Loucy (cell line): Measurements from ENCODE around the gene SLC6A11.

Source experiments
- H2AFZ ChIP-seq: fragments of 200-600 bp; sonication (generic); 2 replicates; pipeline ENCODE4 v1.6.0; 2016; ENCODE audit warnings: antibody characterized with exemption, mild to moderate bottlenecking, low read length, moderate library complexity
- H3F3A ChIP-seq: fragments of 200-600 bp; 2 replicates; pipeline ENCODE4 v1.6.0; 2016; ENCODE audit warnings: antibody characterized with exemption, low read depth, mild to moderate bottlenecking
- H3K27me3 ChIP-seq: fragments of 200-600 bp; sonication (generic); 2 replicates; pipeline ENCODE4 v1.6.1; 2014; ENCODE audit warnings: low read length, mild to moderate bottlenecking; ENCODE audit not compliant: insufficient read depth, poor library complexity, severe bottlenecking
- H3K36me3 ChIP-seq: fragments of 200-600 bp; sonication (generic); 2 replicates; pipeline ENCODE4 v1.6.1; 2016; ENCODE audit warnings: low read length; ENCODE audit not compliant: insufficient read depth
- H3K4me1 ChIP-seq: fragments of 200-600 bp; sonication (generic); 2 replicates; pipeline ENCODE4 v1.5.1; 2014; ENCODE audit warnings: low read length, mild to moderate bottlenecking; ENCODE audit not compliant: insufficient read depth, poor library complexity, severe bottlenecking
- H3K4me2 ChIP-seq: fragments of 200-600 bp; sonication (generic); 2 replicates; pipeline ENCODE4 v1.6.0; 2014; ENCODE audit warnings: antibody characterized with exemption, low read length, low read depth, mild to moderate bottlenecking; ENCODE audit not compliant: poor library complexity, severe bottlenecking
- H3K4me3 ChIP-seq: fragments of 200-600 bp; sonication (generic); 2 replicates; pipeline ENCODE4 v1.5.1; 2014; ENCODE audit warnings: low read length, mild to moderate bottlenecking, mixed read lengths; ENCODE audit not compliant: poor library complexity, severe bottlenecking
- H3K79me2 ChIP-seq: fragments of 200-600 bp; sonication (generic); 2 replicates; pipeline ENCODE4 v1.6.1; 2014; ENCODE audit warnings: low read length; ENCODE audit not compliant: insufficient read depth
- H3K9ac ChIP-seq: fragments of 200-600 bp; sonication (generic); 2 replicates; pipeline ENCODE4 v1.6.0; 2014; ENCODE audit warnings: mild to moderate bottlenecking, low read depth, low read length, moderate library complexity; ENCODE audit not compliant: poor library complexity, severe bottlenecking
- H3K9me2 ChIP-seq: fragments of 200-600 bp; sonication (generic); replicated peaks from 2 replicates; pipeline ENCODE4 v1.6.1; 2016; ENCODE audit warnings: low read depth, low read length, mixed read lengths
- H3K9me3 ChIP-seq: fragments of 200-600 bp; sonication (generic); 2 replicates; pipeline ENCODE4 v1.6.1; 2014; ENCODE audit warnings: mild to moderate bottlenecking, antibody characterized with exemption, low read length, low read depth; ENCODE audit not compliant: insufficient read depth
- H4K20me1 ChIP-seq: fragments of 200-600 bp; sonication (generic); 2 replicates; pipeline ENCODE4 v1.6.0; 2014; ENCODE audit warnings: antibody characterized with exemption, low read length, mild to moderate bottlenecking; ENCODE audit not compliant: insufficient read depth, poor library complexity, severe bottlenecking
- EZH2phosphoT487 ChIP-seq: fragments of 200-600 bp; IDR thresholded peaks from 2 replicates; pipeline ENCODE4 v1.6.1; 2018; ENCODE audit warnings: antibody characterized with exemption, mild to moderate bottlenecking, moderate library complexity, borderline replicate concordance
- TF ChIP-seq, protein P1 (sequence below): fragments of 200-600 bp; sonication (generic); conservative IDR thresholded peaks from 2 replicates; pipeline ENCODE4 v1.5.1; 2014; ENCODE audit warnings: mild to moderate bottlenecking, antibody characterized with exemption, low read length

Gene SLC6A11

GRCh38 chr3:10775828-10776227 is 40.2 kb upstream of the SLC6A11 start:
- H3K27me3 ChIP-seq, result no peaks in the 10 kb centered on the region
- no peak overlapping the region for H3K4me2 ChIP-seq
- H3K4me1 ChIP-seq, result no peaks in the 10 kb centered on the region
- no peaks in the 10 kb centered on the region for H3K79me2 ChIP-seq
- H3K9me2 ChIP-seq, result no peaks in the 10 kb centered on the region
- H3K36me3 ChIP-seq, result no peaks in the 10 kb centered on the region
- H2AFZ ChIP-seq, result no peak overlapping the region
- no peak overlapping the region for H3K9ac ChIP-seq
- no peak overlapping the region for H3K4me3 ChIP-seq
- TF ChIP-seq, protein P1, sequence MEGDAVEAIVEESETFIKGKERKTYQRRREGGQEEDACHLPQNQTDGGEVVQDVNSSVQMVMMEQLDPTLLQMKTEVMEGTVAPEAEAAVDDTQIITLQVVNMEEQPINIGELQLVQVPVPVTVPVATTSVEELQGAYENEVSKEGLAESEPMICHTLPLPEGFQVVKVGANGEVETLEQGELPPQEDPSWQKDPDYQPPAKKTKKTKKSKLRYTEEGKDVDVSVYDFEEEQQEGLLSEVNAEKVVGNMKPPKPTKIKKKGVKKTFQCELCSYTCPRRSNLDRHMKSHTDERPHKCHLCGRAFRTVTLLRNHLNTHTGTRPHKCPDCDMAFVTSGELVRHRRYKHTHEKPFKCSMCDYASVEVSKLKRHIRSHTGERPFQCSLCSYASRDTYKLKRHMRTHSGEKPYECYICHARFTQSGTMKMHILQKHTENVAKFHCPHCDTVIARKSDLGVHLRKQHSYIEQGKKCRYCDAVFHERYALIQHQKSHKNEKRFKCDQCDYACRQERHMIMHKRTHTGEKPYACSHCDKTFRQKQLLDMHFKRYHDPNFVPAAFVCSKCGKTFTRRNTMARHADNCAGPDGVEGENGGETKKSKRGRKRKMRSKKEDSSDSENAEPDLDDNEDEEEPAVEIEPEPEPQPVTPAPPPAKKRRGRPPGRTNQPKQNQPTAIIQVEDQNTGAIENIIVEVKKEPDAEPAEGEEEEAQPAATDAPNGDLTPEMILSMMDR, result no peak
- TF ChIP-seq EZH2phosphoT487, result no peak
- no peaks in the 10 kb centered on the region for H3K9me3 ChIP-seq
- H3F3A ChIP-seq, result no peaks in the 10 kb centered on the region
- H4K20me1 ChIP-seq, result no peaks in the 10 kb centered on the region

- H2AFZ ChIP-seq, result no peak overlapping the region
- H3K27me3 ChIP-seq, result no peaks in the 10 kb centered on the region
- H3K36me3 ChIP-seq, result no peaks in the 10 kb centered on the region
- no peak for TF ChIP-seq EZH2phosphoT487
- TF ChIP-seq, protein P1, result no peak
- H3K4me1 ChIP-seq, result no peaks in the 10 kb centered on the region
- H4K20me1 ChIP-seq, result no peaks in the 10 kb centered on the region
- no peaks in the 10 kb centered on the region for H3K79me2 ChIP-seq
- no peaks in the 10 kb centered on the region for H3K9me2 ChIP-seq
- no peak overlapping the region for H3K4me2 ChIP-seq
- no peak overlapping the region for H3K4me3 ChIP-seq
- no peak overlapping the region for H3K9ac ChIP-seq
- no peaks in the 10 kb centered on the region for H3F3A ChIP-seq
- H3K9me3 ChIP-seq, result no peaks in the 10 kb centered on the region
Measured at GRCh38 chr3:10777627-10778026, 38.4 kb upstream of the SLC6A11 start.

DNA sequence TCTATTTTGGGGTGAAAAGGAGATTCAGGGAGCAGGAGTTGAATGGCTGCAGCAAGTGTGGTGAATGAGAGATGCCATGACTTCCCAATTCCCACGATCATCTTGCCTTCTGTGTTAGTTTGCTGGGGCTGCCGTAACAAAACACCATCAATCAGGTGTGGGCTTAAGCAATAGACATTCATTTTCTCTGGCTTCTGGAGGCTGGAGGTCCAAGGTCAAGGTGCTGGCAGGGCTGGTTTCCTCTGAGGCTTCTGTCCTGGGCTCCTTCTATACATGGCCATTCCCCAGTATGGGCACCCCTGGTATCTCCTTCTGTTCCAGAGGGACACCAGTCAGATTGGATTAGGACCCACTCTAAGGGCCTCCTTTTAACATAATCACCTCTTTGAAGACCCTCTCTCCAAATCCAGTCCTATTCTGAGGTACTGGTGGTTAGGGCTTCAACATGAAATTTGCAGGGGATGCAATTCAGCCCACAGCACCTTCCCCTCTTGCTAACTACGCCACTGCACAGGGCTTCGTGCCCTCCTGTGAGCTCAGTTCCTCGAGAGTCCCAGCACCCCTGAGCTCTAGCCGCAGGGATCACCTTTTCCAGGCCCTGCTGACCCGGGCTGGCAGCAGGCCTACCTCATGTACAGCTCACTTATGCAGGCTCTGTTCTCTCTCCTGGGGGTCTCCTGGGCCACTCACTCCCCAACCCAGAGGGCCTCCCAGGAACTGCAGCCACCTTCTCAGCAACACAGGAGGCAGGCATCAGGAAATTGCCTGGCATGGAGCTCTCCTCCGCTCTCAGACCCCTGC is 37.3 kb upstream of the SLC6A11 start:
- TF ChIP-seq, protein P1, result no peak
- no peak for TF ChIP-seq EZH2phosphoT487
- Histone ChIP-seq H3K27me3 (no peaks in the 10 kb centered on the region), H2AFZ (no peak overlapping the region), H3F3A (no peaks in the 10 kb centered on the region), H3K36me3 (no peaks in the 10 kb centered on the region), H3K4me3 (no peak overlapping the region), H3K9me2 (no peaks in the 10 kb centered on the region), H4K20me1 (no peaks in the 10 kb centered on the region), H3K4me1 (no peaks in the 10 kb centered on the region), H3K4me2 (no peak overlapping the region), H3K79me2 (no peaks in the 10 kb centered on the region), H3K9ac (no peak overlapping the region), H3K9me3 (no peaks in the 10 kb centered on the region)
